ENCODE data around the gene MLN. TPM values are rescaled to one million over a fixed set of nuclear protein-coding genes. Genes with fewer than 3 reads are reported as not detected.

Gene MLN
- total RNA-seq, 2 experiments from 2014 or later = not detected

DNA sequence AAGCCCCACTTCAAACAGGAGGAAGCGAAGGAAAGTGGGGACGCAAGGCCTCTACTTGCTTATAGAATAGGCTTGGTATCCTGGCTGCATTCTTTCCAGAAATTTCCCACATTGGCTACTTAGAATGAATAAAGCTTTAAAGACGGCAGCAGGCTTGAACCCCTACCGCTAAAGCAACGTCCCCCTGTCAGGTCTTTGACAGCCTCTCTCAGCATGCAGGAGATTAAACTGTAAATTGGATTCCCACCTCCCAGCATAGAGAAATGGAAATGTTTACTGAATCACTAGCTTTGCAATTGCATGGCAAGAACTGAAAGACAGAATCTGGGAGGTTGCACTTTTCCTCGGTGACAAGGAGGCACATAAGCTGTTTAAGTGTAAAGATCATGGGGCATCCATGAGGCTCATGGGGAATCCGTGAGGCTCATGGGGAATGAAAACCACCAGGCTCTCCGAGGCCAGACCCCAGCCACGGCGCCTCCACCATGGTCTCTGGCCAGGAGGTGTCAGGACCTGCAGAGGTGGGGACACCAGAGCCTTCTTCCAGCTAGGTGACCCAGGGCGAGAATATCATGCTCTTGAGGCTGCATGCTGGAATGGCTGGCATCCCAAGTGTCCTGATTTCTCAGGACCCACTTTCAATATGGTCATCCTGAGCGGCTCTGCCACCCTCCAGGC, 25.2 kb downstream of the MLN start:
- ChIA-PET POLR2A (no interaction called here), CTCF (interaction anchor here (0.8 to 1.8 kb wide), 4 partner anchors 9 to 250 kb away, joined by 3 to 5 read pairs (median 4); no protein-coding TSS in a partner anchor)
- Mint-ChIP-seq H3K4me1 (peaks cover 10% of the 10 kb centered on the region), H3K4me3 (no peak overlapping the region), H3K27me3 (no peaks in the 10 kb centered on the region), H3K36me3 (ENCODE audit: low read depth) (peaks cover 61% of the 10 kb centered on the region), H3K9me3 (no peaks in the 10 kb centered on the region), H3K27ac (no peak overlapping the region)
- no peak for DNase-seq

DNA sequence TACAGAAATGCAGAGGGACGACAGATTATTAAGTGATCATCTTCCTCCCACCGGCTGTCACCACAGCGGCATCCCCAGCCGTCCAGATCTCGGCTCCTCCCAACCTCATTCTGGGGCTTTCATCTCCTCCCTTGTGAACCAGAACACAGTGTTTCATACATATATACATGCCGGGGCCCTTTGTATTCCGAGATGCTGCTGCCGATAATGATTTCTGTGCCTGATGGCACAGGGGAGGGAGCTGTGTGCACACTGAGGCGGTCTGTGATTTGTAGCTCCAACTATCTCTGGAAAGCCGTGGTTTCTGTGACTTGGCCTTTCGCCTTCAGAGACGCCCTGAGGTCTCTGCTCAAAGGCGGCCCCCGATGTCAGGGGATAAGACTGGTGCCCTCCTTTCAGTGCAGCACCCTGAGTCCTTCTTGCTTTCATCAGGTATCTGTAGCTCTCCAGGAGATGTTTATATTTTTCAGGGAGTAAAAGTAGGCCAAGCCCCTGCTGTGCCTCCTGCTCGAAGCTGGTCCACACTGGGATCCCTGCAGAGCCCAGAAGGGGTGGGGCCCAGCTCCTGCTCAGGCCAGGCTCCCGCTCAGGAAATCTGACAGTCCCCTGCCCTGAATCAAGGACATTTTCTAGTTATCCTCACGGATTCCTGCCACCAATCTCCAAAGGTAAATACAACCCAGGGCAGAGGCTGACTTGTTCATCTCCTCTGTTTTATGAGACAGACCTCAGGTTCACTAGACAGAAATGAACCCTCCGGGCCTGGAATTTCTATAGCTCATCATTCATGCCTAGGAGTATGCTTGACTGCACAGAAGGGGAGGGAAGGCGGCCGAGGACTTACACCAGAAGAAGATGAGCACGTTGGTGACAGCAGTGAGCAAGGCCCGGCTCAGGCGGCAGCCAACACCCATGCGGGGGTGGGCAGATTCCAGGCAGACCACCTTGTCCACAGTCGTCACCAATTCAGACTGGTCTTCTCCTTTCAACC, 26.1 kb downstream of the MLN start:
- Mint-ChIP-seq H3K36me3 (ENCODE audit: low read depth) (peaks cover 55% of the 10 kb centered on the region), H3K27me3 (no peaks in the 10 kb centered on the region), H3K4me1 (peaks cover 10% of the 10 kb centered on the region), H3K9me3 (no peaks in the 10 kb centered on the region), H3K27ac (no peak overlapping the region), H3K4me3 (no peak overlapping the region)
- ChIA-PET POLR2A (no interaction called here), CTCF (interaction anchor here (0.8 to 1.8 kb wide), 4 partner anchors 10 to 250 kb away, joined by 3 to 5 read pairs (median 4); no protein-coding TSS in a partner anchor)
- DNase-seq = no peak

- no peak for DNase-seq
- H3K9me3 Mint-ChIP-seq = no peaks in the 10 kb centered on the region
- H3K27ac Mint-ChIP-seq = no peak overlapping the region
- H3K27me3 Mint-ChIP-seq = no peaks in the 10 kb centered on the region
- peaks cover 53% of the 10 kb centered on the region for H3K36me3 Mint-ChIP-seq (ENCODE audit: low read depth)
- H3K4me3 Mint-ChIP-seq = no peak overlapping the region
- peaks cover 15% of the 10 kb centered on the region for H3K4me1 Mint-ChIP-seq
- POLR2A ChIA-PET = no interaction called here
- CTCF ChIA-PET = no interaction called here
Observed at GRCh38 chr6:33776764-33777163, 27.0 kb downstream of the MLN start.

GRCh38 chr6:33776186-33776585, 27.6 kb downstream of the MLN start:
- CTCF ChIA-PET = no interaction called here
- Mint-ChIP-seq H3K36me3 (ENCODE audit: low read depth) (peaks cover 54% of the 10 kb centered on the region), H3K9me3 (no peaks in the 10 kb centered on the region), H3K4me3 (no peak overlapping the region), H3K4me1 (peaks cover 15% of the 10 kb centered on the region), H3K27me3 (no peaks in the 10 kb centered on the region), H3K27ac (no peak overlapping the region)
- no peak for DNase-seq
- POLR2A ChIA-PET = no interaction called here

GRCh38 chr6:33774774-33775173, 29.0 kb downstream of the MLN start:
- ChIA-PET POLR2A (interaction anchor here (0.6 kb wide), 1 partner anchor 80 kb away, joined by 5 read pairs; no protein-coding TSS in a partner anchor), CTCF (interaction anchor here (9.8 kb wide), 1 partner anchor 252 kb away, joined by 71 read pairs; no protein-coding TSS in a partner anchor)
- peaks cover 46% of the 10 kb centered on the region for H3K36me3 Mint-ChIP-seq (ENCODE audit: low read depth)

DNA sequence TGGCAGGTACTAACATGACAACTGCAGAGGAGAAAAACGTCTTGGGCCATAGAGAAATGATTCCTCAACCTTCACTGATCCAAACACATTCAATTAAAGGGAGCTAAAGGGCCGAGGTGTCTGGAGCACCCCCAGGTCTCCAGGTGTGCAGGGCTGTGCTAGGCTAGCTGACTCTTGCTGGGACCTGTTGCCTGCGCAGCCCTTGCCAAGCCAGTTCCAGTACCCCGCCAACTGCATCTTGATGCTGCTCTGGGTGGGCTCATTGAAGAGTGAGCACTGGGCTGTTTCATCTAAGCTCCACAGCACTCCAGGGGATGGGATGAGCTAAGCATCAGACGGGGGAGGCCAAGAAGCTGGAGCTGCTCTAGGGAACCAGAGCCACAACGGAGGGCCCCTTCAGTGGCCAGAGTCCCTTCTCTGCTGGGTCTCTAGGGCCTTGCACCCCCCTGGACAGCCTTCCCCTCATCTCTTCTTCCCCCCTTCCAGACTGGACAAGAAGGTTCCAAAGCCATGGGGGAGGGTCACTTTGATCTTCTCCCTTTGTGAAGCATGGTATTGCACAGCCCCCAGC, 30.8 kb downstream of the MLN start:
- H3K9me3 Mint-ChIP-seq = no peaks in the 10 kb centered on the region
- DNase-seq = no peak
- POLR2A ChIA-PET = no interaction called here
- no peaks in the 10 kb centered on the region for H3K27me3 Mint-ChIP-seq
- peaks cover 5% of the 10 kb centered on the region for H3K4me1 Mint-ChIP-seq
- peaks cover 35% of the 10 kb centered on the region for H3K36me3 Mint-ChIP-seq (ENCODE audit: low read depth)
- no peak overlapping the region for H3K4me3 Mint-ChIP-seq
- no peak overlapping the region for H3K27ac Mint-ChIP-seq
- CTCF ChIA-PET = interaction anchor here (0.6 to 9.8 kb wide), 2 partner anchors 254 to 1386 kb away, joined by 3 to 71 read pairs; no protein-coding TSS in a partner anchor

More at GRCh38 chr6:33774774-33775173, 29.0 kb downstream of the MLN start:
- H3K4me3 Mint-ChIP-seq = no peak overlapping the region
- no peak for DNase-seq
- H3K27me3 Mint-ChIP-seq = no peaks in the 10 kb centered on the region
- peaks cover 5% of the 10 kb centered on the region for H3K4me1 Mint-ChIP-seq
- H3K9me3 Mint-ChIP-seq = no peaks in the 10 kb centered on the region
- no peak overlapping the region for H3K27ac Mint-ChIP-seq

DNA sequence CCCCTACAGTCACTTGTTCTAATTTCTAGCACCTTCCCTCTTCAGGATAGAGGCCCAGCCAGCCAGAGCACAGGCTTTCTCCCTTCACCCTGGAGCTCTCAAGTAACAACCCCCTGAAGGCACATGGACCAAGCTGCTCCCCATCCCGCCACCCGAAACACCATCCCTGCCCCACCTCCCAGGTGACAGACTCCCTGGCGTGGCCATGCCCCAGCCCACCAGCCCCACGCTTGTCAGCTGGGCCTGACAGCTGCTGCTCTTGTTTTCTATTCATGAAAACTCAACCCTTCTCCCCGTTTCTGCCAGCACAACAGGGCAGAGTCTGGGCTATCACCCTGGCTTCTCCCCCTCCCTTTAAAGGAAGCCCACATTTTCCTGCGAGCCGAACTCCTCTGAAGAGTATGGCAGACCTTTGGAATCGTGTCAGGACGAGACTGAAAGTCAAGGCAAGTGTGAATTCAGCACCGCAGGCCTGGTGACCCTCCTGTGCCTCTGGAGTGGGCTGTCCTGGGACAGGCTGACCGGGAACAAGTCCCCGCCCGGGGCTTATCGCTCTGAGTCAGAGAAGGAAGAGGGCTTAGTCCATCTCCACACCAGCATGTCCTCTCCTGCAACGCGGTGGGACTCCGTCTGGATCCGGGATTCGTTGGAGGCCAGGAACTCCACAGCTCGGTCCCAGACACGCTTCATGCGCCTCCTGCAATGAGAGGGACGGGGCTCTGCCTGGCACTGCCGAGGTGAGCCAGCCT, 31.5 kb downstream of the MLN start:
- Mint-ChIP-seq H3K27ac (no peak overlapping the region), H3K9me3 (no peaks in the 10 kb centered on the region), H3K27me3 (no peaks in the 10 kb centered on the region), H3K4me1 (peaks cover 5% of the 10 kb centered on the region), H3K4me3 (no peak overlapping the region), H3K36me3 (ENCODE audit: low read depth) (peaks cover 28% of the 10 kb centered on the region)
- POLR2A ChIA-PET = no interaction called here
- DNase-seq = no peak
- CTCF ChIA-PET = interaction anchor here (1.0 to 9.8 kb wide), 11 partner anchors 8 to 282 kb away, joined by 3 to 71 read pairs (median 4); partner anchors contain the start of gene UQCC2

DNA sequence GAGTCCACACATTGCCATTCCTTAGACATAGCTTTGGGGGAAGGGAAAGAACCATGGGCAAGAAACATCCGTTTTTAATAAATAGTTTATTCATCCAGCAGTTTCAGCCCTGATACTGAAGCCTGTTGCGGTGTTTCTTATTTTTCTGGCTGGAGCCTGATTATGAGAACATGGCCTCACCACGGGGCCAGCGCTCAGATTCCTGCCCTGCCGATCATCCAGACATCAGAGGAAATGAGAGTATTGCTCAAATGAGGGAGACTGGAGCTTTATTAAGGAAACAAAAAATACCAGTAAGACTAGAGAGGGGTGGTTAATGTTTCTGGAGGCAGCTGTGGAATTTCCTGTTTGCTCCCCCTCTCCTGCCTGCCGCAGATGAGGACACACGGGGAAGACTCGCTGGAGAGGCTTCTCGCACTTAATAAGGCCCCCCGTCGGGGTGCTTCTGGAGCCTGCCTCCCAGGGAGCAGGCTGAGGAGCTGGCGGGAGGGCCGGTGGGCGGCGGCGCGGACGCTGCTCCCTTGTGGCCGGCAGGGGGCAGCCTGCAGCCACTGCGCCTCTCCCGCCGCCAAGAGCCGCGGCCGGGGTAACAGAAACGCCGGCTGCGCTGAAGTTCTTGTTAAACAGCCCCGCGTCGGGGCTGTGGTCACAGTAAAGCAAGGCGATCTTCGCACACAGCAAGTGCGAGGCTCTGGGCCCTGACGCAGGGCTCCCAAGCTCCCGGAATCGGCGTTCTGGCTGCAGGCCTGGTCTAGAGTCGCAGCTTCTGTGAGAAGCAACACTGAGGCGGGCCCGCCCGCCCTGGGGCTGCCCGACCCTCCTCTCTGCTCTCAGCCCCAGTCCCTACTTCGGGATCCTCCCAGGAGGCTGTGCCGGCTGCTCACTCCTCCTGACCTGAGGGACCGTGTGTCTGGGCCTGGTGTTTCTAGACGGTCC, 32.4 kb downstream of the MLN start:
- peak; percentile 64 for DNase-seq
- Mint-ChIP-seq H3K36me3 (ENCODE audit: low read depth) (peaks cover 25% of the 10 kb centered on the region), H3K9me3 (no peaks in the 10 kb centered on the region), H3K27ac (no peak overlapping the region), H3K27me3 (no peaks in the 10 kb centered on the region), H3K4me1 (peaks cover 5% of the 10 kb centered on the region), H3K4me3 (no peak overlapping the region)
- CTCF ChIA-PET = interaction anchor here (0.7 to 9.8 kb wide), 17 partner anchors 9 to 283 kb away, joined by 3 to 71 read pairs (median 4); partner anchors contain the start of gene UQCC2
- POLR2A ChIA-PET = no interaction called here

- H3K36me3 Mint-ChIP-seq (ENCODE audit: low read depth) = peaks cover 19% of the 10 kb centered on the region
- H3K9me3 Mint-ChIP-seq = no peaks in the 10 kb centered on the region
- peaks cover 5% of the 10 kb centered on the region for H3K4me1 Mint-ChIP-seq
- DNase-seq = no peak
- ChIA-PET CTCF (interaction anchor here (0.7 to 9.8 kb wide), 13 partner anchors 10 to 284 kb away, joined by 3 to 71 read pairs (median 4); no protein-coding TSS in a partner anchor), POLR2A (no interaction called here)
- no peaks in the 10 kb centered on the region for H3K27me3 Mint-ChIP-seq
- H3K4me3 Mint-ChIP-seq = no peak overlapping the region
- H3K27ac Mint-ChIP-seq = no peak overlapping the region
Observed at GRCh38 chr6:33770833-33771145, 33.0 kb downstream of the MLN start.

DNA sequence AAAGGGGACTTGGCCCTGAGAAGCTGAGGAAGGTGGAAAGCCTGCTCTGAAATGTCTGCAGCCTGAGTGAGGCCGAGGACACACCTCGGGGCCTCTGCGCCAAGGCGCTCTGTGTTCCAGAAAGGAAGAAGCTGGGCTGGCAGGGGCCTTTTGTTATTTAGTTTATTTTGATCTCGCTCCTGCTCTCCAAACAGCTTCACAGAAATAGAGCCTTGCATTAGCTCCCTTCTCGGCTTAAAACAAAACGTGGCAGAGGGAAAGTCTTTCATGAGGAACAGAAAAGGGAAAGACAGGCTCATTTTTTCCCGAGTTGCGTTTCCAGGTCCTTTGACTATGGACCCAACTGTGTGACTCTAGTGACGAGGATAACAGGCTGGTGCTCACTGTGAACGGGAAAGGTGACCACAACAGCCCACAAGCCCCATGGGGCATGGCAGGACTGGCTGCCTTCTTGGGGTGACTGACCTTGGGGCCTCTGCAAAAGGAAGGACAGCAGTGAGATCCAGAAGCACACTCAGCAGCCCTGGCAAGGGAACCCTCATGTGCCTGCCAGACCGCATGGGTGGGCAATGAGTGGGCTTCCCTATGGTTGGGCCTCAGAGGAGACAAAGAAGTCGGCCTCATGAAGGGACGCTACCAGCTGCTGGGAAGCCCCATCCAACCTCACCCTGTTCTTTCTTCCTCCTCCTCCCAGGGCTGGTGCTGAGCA, 33.5 kb downstream of the MLN start:
- POLR2A ChIA-PET = no interaction called here
- no peak for DNase-seq
- H3K27ac Mint-ChIP-seq = no peak overlapping the region
- no peaks in the 10 kb centered on the region for H3K9me3 Mint-ChIP-seq
- CTCF ChIA-PET = interaction anchor here (0.9 to 9.8 kb wide), 7 partner anchors 22 to 283 kb away, joined by 3 to 71 read pairs (median 3); no protein-coding TSS in a partner anchor
- H3K27me3 Mint-ChIP-seq = no peaks in the 10 kb centered on the region
- peaks cover 16% of the 10 kb centered on the region for H3K36me3 Mint-ChIP-seq (ENCODE audit: low read depth)
- H3K4me1 Mint-ChIP-seq = peaks cover 5% of the 10 kb centered on the region
- no peak overlapping the region for H3K4me3 Mint-ChIP-seq

GRCh38 chr6:33769248-33769821, 34.5 kb downstream of the MLN start:
- Mint-ChIP-seq H3K27ac (no peak overlapping the region), H3K36me3 (ENCODE audit: low read depth) (peaks cover 7% of the 10 kb centered on the region), H3K9me3 (no peaks in the 10 kb centered on the region), H3K27me3 (no peaks in the 10 kb centered on the region), H3K4me3 (no peak overlapping the region), H3K4me1 (peaks cover 5% of the 10 kb centered on the region)
- CTCF ChIA-PET = interaction anchor here (1.0 to 9.8 kb wide), 4 partner anchors 21 to 316 kb away, joined by 3 to 71 read pairs (median 4); no protein-coding TSS in a partner anchor
- DNase-seq = no peak
- POLR2A ChIA-PET = no interaction called here

All from activated CD4-positive, alpha-beta T cell treated with anti-CD3 and anti-CD28 coated beads, Interleukin-2, amount 10 ng/mL, durations not matched to agents 7 days and 5 days (primary cell).